Immature natural killer cell (primary cell): ENCODE results near the gene SNRNP200. TPM values are rescaled to one million over a fixed set of nuclear protein-coding genes. Genes with fewer than 3 reads are reported as not detected.
"Not testable (repeated sequence)": the region's sequence is repeated elsewhere in the genome, so short reads cannot be mapped to it uniquely, and the experiment has no call there.

Source experiments
- DNase-seq, 3 donors: peaks; one replicate each; pipeline ENCODE4 v3.0.0; 2022; ENCODE audit warnings: mixed read lengths in 1 of 3
- H3K27ac Mint-ChIP-seq, 6 donors: one replicate each; pipeline ENCODE4 v1.8.0; 2020; ENCODE audit warnings: mixed read lengths in 6 of 6, mild to moderate bottlenecking in 5 of 6, inconsistent platforms in 4 of 6, moderate library complexity in 3 of 6
- H3K27me3 Mint-ChIP-seq, 3 donors: one replicate each; pipeline ENCODE4 v1.8.0; 2020 to 2021; ENCODE audit warnings: low read depth in 3 of 3, mild to moderate bottlenecking in 3 of 3, mixed read lengths in 3 of 3, moderate library complexity in 3 of 3, inconsistent platforms in 1 of 3
- H3K36me3 Mint-ChIP-seq, 3 donors: one replicate each; pipeline ENCODE4 v1.8.0; 2020; ENCODE audit warnings: mixed read lengths in 3 of 3, inconsistent platforms in 2 of 3, mild to moderate bottlenecking in 2 of 3
- H3K4me1 Mint-ChIP-seq, 2 donors: one replicate each; pipeline ENCODE4 v1.8.0; 2020; ENCODE audit warnings: inconsistent platforms in 2 of 2, mild to moderate bottlenecking in 2 of 2, mixed read lengths in 2 of 2, moderate library complexity in 1 of 2
- H3K4me3 Mint-ChIP-seq, 5 donors: one replicate each; pipeline ENCODE4 v1.8.0; 2020; ENCODE audit warnings: mild to moderate bottlenecking in 5 of 5, mixed read lengths in 5 of 5, inconsistent platforms in 3 of 5, moderate library complexity in 3 of 5
- H3K9me3 Mint-ChIP-seq, 6 donors: one replicate each; pipeline ENCODE4 v1.8.0; 2020; ENCODE audit warnings: mild to moderate bottlenecking in 6 of 6, mixed read lengths in 6 of 6, inconsistent platforms in 4 of 6, moderate library complexity in 3 of 6
- polyA plus RNA-seq, 3 donors: library from polyadenylated mRNA; unstranded; fragments of 300-500 nt; fragmentation: Illumina TruSeq; gene quantifications; one replicate each; pipeline ENCODE4 v1.2.3, GENCODE V29; 2021

Gene SNRNP200
- polyA plus RNA-seq, 3 donors from 2014 or later, result 42.3 to 105 (median 46.6) TPM

GRCh38 chr2:96262306-96262705 is 43.0 kb downstream of the SNRNP200 start:
- DNase-seq, result no peak
- H3K9me3 Mint-ChIP-seq, result no peaks in the 10 kb centered on the region
- H3K27ac Mint-ChIP-seq, result peak overlapping the region in 4 of 6 donors; percentile 43 to 81 (median 73)
- H3K36me3 Mint-ChIP-seq, result peaks cover 0 to 4% (median 0%) of the 10 kb centered on the region in 3 donors
- peaks cover 0 to 6% (median 3%) of the 10 kb centered on the region in 3 donors for H3K27me3 Mint-ChIP-seq
- H3K4me1 Mint-ChIP-seq, result peaks cover 75 to 82% of the 10 kb centered on the region in 2 donors
- H3K4me3 Mint-ChIP-seq, result no peak overlapping the region

GRCh38 chr2:96261328-96262003 is 43.9 kb downstream of the SNRNP200 start:
- Mint-ChIP-seq H3K4me1 (peaks cover 78 to 82% of the 10 kb centered on the region in 2 donors), H3K9me3 (no peaks in the 10 kb centered on the region)

GRCh38 chr2:96260387-96261260 is 44.7 kb downstream of the SNRNP200 start:
- H3K36me3 Mint-ChIP-seq, result peaks cover 0 to 4% (median 4%) of the 10 kb centered on the region in 3 donors
- peak in 2 of 3 donors; percentile 28 to 29 for DNase-seq
- peaks cover 75 to 84% of the 10 kb centered on the region in 2 donors for H3K4me1 Mint-ChIP-seq
- peak overlapping the region; percentile 71 to 90 (median 82) for H3K27ac Mint-ChIP-seq
- peaks cover 0 to 3% (median 3%) of the 10 kb centered on the region in 3 donors for H3K27me3 Mint-ChIP-seq
- H3K9me3 Mint-ChIP-seq, result no peaks in the 10 kb centered on the region
- H3K4me3 Mint-ChIP-seq, result peak overlapping the region in 4 of 5 donors; percentile 5 to 58 (median 26)

More at GRCh38 chr2:96261328-96262003, 43.9 kb downstream of the SNRNP200 start:
- Mint-ChIP-seq H3K4me3 (no peak overlapping the region), H3K36me3 (peaks cover 0 to 4% (median 4%) of the 10 kb centered on the region in 3 donors), H3K27me3 (peaks cover 0 to 6% (median 3%) of the 10 kb centered on the region in 3 donors), H3K27ac (peak overlapping the region in 4 of 6 donors; percentile 42 to 71 (median 48))
- no peak for DNase-seq

- DNase-seq, result no peak
- peaks cover 75 to 85% of the 10 kb centered on the region in 2 donors for H3K4me1 Mint-ChIP-seq
- peak overlapping the region in 2 of 5 donors; percentile 13 to 21 for H3K4me3 Mint-ChIP-seq
- H3K27ac Mint-ChIP-seq, result peak overlapping the region in 5 of 6 donors; percentile 27 to 85 (median 71)
- H3K9me3 Mint-ChIP-seq, result no peaks in the 10 kb centered on the region
- H3K36me3 Mint-ChIP-seq, result peaks cover 4 to 10% (median 4%) of the 10 kb centered on the region in 3 donors
- H3K27me3 Mint-ChIP-seq, result peaks cover 0 to 3% (median 0%) of the 10 kb centered on the region in 3 donors
These were observed 45.8 kb downstream of the SNRNP200 start for GRCh38 chr2:96259497-96259921.

GRCh38 chr2:96258166-96259022 is 47.0 kb downstream of the SNRNP200 start:
- no peak for DNase-seq
- peaks cover 7 to 19% (median 12%) of the 10 kb centered on the region in 3 donors for H3K36me3 Mint-ChIP-seq
- no peaks in the 10 kb centered on the region for H3K9me3 Mint-ChIP-seq
- H3K4me3 Mint-ChIP-seq, result peak overlapping the region in 1 of 5 donors; percentile 4
- peaks cover 63 to 74% of the 10 kb centered on the region in 2 donors for H3K4me1 Mint-ChIP-seq
- H3K27ac Mint-ChIP-seq, result peak overlapping the region in 5 of 6 donors; percentile 6 to 59 (median 29)
- H3K27me3 Mint-ChIP-seq, result peaks cover 0 to 3% (median 0%) of the 10 kb centered on the region in 3 donors

DNA sequence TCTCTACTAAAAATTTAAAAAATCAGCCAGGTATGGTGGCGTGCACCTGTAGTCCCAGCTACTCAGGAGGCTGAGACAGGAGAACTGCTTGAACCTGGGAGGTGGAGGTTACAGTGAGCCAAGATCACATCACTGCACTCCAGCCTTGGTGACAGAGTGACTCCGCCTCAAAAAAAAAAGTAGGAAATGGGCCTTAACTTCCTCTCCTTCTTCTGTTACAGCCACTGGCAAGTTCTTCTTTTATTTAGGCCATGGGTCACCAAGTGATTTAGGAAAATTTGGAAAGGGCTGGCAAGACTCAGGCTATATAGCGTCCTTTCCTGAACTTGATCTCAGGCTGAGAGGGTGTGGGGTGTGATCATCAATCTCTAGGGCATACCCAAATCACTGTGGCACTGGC is 47.6 kb downstream of the SNRNP200 start:
- H3K4me3 Mint-ChIP-seq, result peak overlapping the region in 1 of 5 donors; percentile 4
- H3K27ac Mint-ChIP-seq, result peak overlapping the region in 4 of 6 donors; percentile 6 to 59 (median 42)
- peaks cover 61 to 71% of the 10 kb centered on the region in 2 donors for H3K4me1 Mint-ChIP-seq

DNA sequence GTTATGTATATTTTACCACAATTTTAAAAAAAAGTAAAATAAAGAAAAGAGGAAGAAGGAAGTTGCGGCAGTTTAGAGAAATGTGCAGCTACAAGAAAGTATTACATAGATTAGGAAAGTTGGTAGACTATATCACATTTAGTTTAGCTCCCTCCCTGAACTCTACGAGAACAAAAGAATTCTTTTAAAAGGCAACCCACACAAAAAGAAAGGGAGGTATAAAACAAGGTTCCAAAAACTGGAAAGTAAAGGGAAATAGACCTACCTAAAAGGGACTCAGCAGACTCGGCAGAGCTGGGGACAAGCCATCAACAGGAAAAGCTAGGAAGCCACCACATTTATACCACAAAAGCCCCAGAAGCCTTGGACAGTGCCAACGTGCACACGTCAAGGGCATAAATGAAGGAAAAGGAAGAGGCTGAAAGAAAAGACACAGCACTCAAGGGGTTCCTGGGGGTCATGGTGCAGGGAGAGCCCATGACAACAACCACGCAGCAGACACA is 48.7 kb downstream of the SNRNP200 start:
- no peak for DNase-seq
- H3K4me3 Mint-ChIP-seq, result peak overlapping the region in 4 of 5 donors; percentile 8 to 59 (median 12)
- peaks cover 58 to 63% of the 10 kb centered on the region in 2 donors for H3K4me1 Mint-ChIP-seq
- H3K9me3 Mint-ChIP-seq, result no peaks in the 10 kb centered on the region
- H3K36me3 Mint-ChIP-seq, result peaks cover 7 to 32% (median 20%) of the 10 kb centered on the region in 3 donors
- peak overlapping the region; percentile 59 to 78 (median 73) for H3K27ac Mint-ChIP-seq
- H3K27me3 Mint-ChIP-seq, result peaks cover 0 to 3% (median 0%) of the 10 kb centered on the region in 3 donors

More for the DNA sequence above, 47.6 kb downstream of the SNRNP200 start:
- H3K27me3 Mint-ChIP-seq, DNase-seq, H3K9me3 Mint-ChIP-seq: not testable (repeated sequence)
- peaks cover 7 to 22% (median 14%) of the 10 kb centered on the region in 3 donors for H3K36me3 Mint-ChIP-seq

GRCh38 chr2:96254571-96254970 is 50.8 kb downstream of the SNRNP200 start:
- Mint-ChIP-seq H3K36me3 (peaks cover 7 to 34% (median 23%) of the 10 kb centered on the region in 3 donors), H3K4me1 (peaks cover 52 to 55% of the 10 kb centered on the region in 2 donors), H3K4me3 (no peak overlapping the region), H3K9me3 (no peaks in the 10 kb centered on the region), H3K27ac (peak overlapping the region in 2 of 6 donors; percentile 28 to 64), H3K27me3 (no peaks in the 10 kb centered on the region)
- DNase-seq, result no peak

DNA sequence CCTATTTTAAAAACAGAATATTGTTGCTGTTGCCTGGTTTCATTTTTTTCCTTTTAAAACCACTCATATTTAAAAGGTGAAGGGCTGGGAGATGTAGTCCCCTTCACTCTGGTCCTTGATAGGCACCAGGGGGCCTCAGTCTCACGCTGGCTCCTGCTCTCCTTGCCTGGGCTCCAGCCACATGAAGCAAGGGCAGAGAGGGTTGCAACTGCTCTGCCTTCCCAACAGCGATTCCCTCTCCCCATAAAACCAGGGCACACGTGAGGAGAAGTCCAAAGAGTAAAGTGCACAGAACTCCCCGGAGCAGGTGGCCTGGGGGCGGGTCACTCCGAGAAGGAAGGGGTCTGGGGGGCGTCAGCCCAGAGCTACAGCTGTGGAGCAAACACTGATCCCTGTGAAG is 52.3 kb downstream of the SNRNP200 start:
- H3K27ac Mint-ChIP-seq, result no peak overlapping the region

DNA sequence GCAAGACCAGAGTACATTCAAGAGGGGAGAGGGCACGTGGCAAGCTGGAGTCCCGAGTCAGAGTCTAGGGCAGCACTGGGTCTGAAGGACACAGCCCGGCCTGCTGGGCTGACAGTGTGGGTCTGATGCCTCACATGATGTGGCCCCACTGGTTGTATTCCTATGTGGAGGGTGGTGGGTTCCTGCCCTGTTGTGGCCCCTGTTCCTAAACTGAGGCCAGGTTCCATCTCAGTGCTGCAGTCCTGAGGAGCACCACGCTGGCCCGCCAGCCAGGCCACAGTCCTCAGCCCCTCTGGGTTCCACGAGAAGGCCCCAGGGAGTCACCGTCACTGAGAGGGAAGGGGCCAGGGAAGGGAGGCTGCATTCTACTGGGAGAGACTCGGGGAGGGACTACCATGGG is 52.8 kb downstream of the SNRNP200 start:
- Mint-ChIP-seq H3K36me3 (peaks cover 7 to 34% (median 23%) of the 10 kb centered on the region in 3 donors), H3K27me3 (no peaks in the 10 kb centered on the region), H3K4me1 (peaks cover 39 to 42% of the 10 kb centered on the region in 2 donors), H3K4me3 (no peak overlapping the region), H3K27ac (peak overlapping the region in 2 of 6 donors; percentile 45 to 80), H3K9me3 (no peaks in the 10 kb centered on the region)
- no peak for DNase-seq

More for the DNA sequence above, 52.3 kb downstream of the SNRNP200 start:
- peaks cover 7 to 34% (median 23%) of the 10 kb centered on the region in 3 donors for H3K36me3 Mint-ChIP-seq
- no peaks in the 10 kb centered on the region for H3K9me3 Mint-ChIP-seq
- peaks cover 40 to 44% of the 10 kb centered on the region in 2 donors for H3K4me1 Mint-ChIP-seq
- no peaks in the 10 kb centered on the region for H3K27me3 Mint-ChIP-seq
- DNase-seq, result no peak
- no peak overlapping the region for H3K4me3 Mint-ChIP-seq

DNA sequence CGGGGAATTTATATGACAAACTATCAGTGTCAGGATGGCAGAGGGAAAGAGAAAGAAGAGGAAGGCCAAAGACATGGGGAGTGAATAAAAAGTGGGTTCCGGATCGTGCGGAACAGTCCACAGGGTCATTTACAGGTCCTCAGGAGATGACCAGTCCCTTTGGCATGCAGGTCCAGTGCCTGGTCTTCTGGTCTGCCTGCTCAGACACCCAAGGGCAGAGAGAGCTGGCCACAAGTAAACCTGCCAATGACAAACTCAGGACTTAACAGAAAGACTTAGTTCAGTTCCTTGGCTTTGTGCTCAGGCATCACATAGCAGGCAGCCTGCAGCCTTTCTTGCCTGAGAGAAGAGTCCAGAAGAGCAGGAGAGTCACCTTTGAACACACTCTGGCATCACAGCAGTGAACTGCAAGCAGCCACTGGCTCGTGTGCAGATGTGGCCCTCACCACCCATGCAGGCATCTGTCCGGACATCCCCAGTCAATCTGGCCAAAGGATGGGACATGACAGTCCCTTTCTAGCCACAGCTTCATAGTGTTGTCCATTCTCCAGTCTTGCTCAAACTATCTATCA is 53.5 kb downstream of the SNRNP200 start:
- Mint-ChIP-seq H3K9me3 (no peaks in the 10 kb centered on the region), H3K4me1 (peaks cover 39 to 40% of the 10 kb centered on the region in 2 donors), H3K4me3 (no peak overlapping the region), H3K27me3 (no peaks in the 10 kb centered on the region), H3K27ac (peak overlapping the region; percentile 11 to 82 (median 56)), H3K36me3 (peaks cover 7 to 34% (median 22%) of the 10 kb centered on the region in 3 donors)
- no peak for DNase-seq

GRCh38 chr2:96250188-96250587 is 55.2 kb downstream of the SNRNP200 start:
- no peaks in the 10 kb centered on the region for H3K27me3 Mint-ChIP-seq
- peak overlapping the region in 1 of 5 donors; percentile 16 for H3K4me3 Mint-ChIP-seq
- peak overlapping the region; percentile 51 to 88 (median 76) for H3K27ac Mint-ChIP-seq
- peaks cover 4 to 30% (median 19%) of the 10 kb centered on the region in 3 donors for H3K36me3 Mint-ChIP-seq
- peaks cover 37 to 39% of the 10 kb centered on the region in 2 donors for H3K4me1 Mint-ChIP-seq
- DNase-seq, result no peak
- no peaks in the 10 kb centered on the region for H3K9me3 Mint-ChIP-seq
